B cell (primary cell): ENCODE results near the gene CUL1. TPM values are rescaled to one million over a fixed set of nuclear protein-coding genes. Genes with fewer than 3 reads are reported as not detected.

ENCODE experiments used
- ATAC-seq: fragments of 200-7000 bp; cut with Tn5 transposase; one replicate; pipeline ENCODE4 v1.10.0; 2021; ENCODE audit warnings: low read depth, mild to moderate bottlenecking, moderate number of reproducible peaks, moderate library complexity
- CTCF ChIA-PET: fragments of 350-600 bp; sonication (Branson Sonifier 250); formaldehyde crosslinking; loops from one replicate; lab custom pipeline; 2021; ENCODE audit warnings: antibody characterized with exemption, inconsistent platforms; lab: Charles Lee
- POLR2A ChIA-PET: fragments of 350-600 bp; sonication (Branson Sonifier 250); formaldehyde crosslinking; loops from one replicate; lab custom pipeline; 2021; ENCODE audit warnings: antibody characterized with exemption; lab: Charles Lee
- DNase-seq: peaks from one replicate; pipeline ENCODE4 v3.0.0; 2013
- H2AFZ ChIP-seq: 2 replicates; pipeline ENCODE4 v1.6.1; 2012; ENCODE audit warnings: mild to moderate bottlenecking, low read depth, low read length; ENCODE audit not compliant: insufficient read depth, poor library complexity, severe bottlenecking
- H3K27ac ChIP-seq, 2 donors: 1 replicate in 1 of 2; 2 replicates in 1 of 2; pipeline ENCODE4 v1.5.1; 2012 to 2013; ENCODE audit warnings: low read length in 2 of 2, mild to moderate bottlenecking in 2 of 2, moderate library complexity in 1 of 2
- H3K27me3 ChIP-seq, 4 experiments: fragments of 200-600 bp in 1 of 4; sonication (generic) in 1 of 4; replicated peaks in 1 of 4; 1 replicate in 2 of 4; 2 replicates in 2 of 4; pipeline versions ENCODE4 v1.6.1 to v1.7.0; 2013 to 2016; ENCODE audit warnings: low read length in 3 of 4, mild to moderate bottlenecking in 2 of 4, mixed read lengths in 1 of 4, moderate library complexity in 1 of 4; ENCODE audit not compliant: insufficient read depth in 4 of 4, control insufficient read depth in 3 of 4; ENCODE audit errors: control extremely low read depth in 1 of 4
- H3K36me3 ChIP-seq, 2 experiments: replicated peaks in 1 of 2; 1 replicate in 1 of 2; 2 replicates in 1 of 2; pipeline versions ENCODE4 v1.6.1 to v1.7.1; 2013; ENCODE audit warnings: low read length in 1 of 2; ENCODE audit not compliant: insufficient read depth in 2 of 2, control insufficient read depth in 1 of 2; ENCODE audit errors: control extremely low read depth in 1 of 2, extremely low read depth in 1 of 2
- H3K4me1 ChIP-seq, 2 donors: fragments of 200-600 bp in 1 of 2; sonication (generic) in 1 of 2; 1 replicate in 1 of 2; 2 replicates in 1 of 2; pipeline versions ENCODE4 v1.5.1 to v1.6.1; 2013 to 2017; ENCODE audit warnings: low read length in 2 of 2; ENCODE audit not compliant: control insufficient read depth in 2 of 2, insufficient read depth in 2 of 2
- H3K4me2 ChIP-seq: replicated peaks from 2 replicates; pipeline ENCODE3; 2012; ENCODE audit warnings: mild to moderate bottlenecking, low read depth, low read length; ENCODE audit not compliant: poor library complexity, severe bottlenecking
- H3K4me3 ChIP-seq, 5 experiments: fragments of 200-600 bp in 1 of 5; sonication (generic) in 1 of 5; 1 replicate in 3 of 5; 2 replicates in 2 of 5; pipeline versions ENCODE4 v1.5.1 to v1.7.0; 2011 to 2016; ENCODE audit warnings: low read length in 4 of 5, mild to moderate bottlenecking in 4 of 5, low read depth in 2 of 5, control low read depth in 1 of 5, moderate library complexity in 1 of 5; ENCODE audit not compliant: insufficient read depth in 1 of 5; ENCODE audit errors: control extremely low read depth in 1 of 5, extremely low read depth in 1 of 5
- H3K79me2 ChIP-seq: fragments of 200-600 bp; sonication (generic); one replicate; pipeline ENCODE4 v1.6.0; 2016; ENCODE audit warnings: low read length; ENCODE audit not compliant: control insufficient read depth, insufficient read depth
- H3K9ac ChIP-seq: fragments of 200-600 bp; sonication (generic); 2 replicates; pipeline ENCODE4 v1.6.1; 2017; ENCODE audit warnings: mild to moderate bottlenecking, low read length, moderate library complexity
- H3K9me3 ChIP-seq, 3 donors: one replicate each; pipeline versions ENCODE4 v1.6.1 to v1.7.1; 2013; ENCODE audit warnings: low read length in 2 of 3; ENCODE audit not compliant: control insufficient read depth in 2 of 3, insufficient read depth in 1 of 3; ENCODE audit errors: control extremely low read depth in 1 of 3
- H4K20me1 ChIP-seq: 2 replicates; pipeline ENCODE4 v1.6.0; 2012; ENCODE audit warnings: mild to moderate bottlenecking, low read length; ENCODE audit not compliant: insufficient read depth, control insufficient read depth, poor library complexity, severe bottlenecking
- H3K27ac Mint-ChIP-seq: one replicate; pipeline ENCODE4 v1.8.0; 2021; ENCODE audit warnings: mixed read lengths
- H3K27me3 Mint-ChIP-seq: one replicate; pipeline ENCODE4 v1.8.0; 2021; ENCODE audit warnings: mixed read lengths
- H3K4me1 Mint-ChIP-seq: one replicate; pipeline ENCODE4 v1.8.0; 2021; ENCODE audit warnings: mixed read lengths
- H3K4me3 Mint-ChIP-seq: one replicate; pipeline ENCODE4 v1.8.0; 2021; ENCODE audit warnings: mixed read lengths
- H3K9me3 Mint-ChIP-seq: one replicate; pipeline ENCODE4 v1.8.0; 2022; ENCODE audit warnings: mixed read lengths; ENCODE audit not compliant: insufficient read depth
- EZH2 ChIP-seq: IDR thresholded peaks from 2 replicates; pipeline ENCODE4 v1.6.1; 2012; ENCODE audit warnings: borderline replicate concordance, low read depth, mild to moderate bottlenecking, moderate library complexity, low read length; ENCODE audit not compliant: insufficient read depth, poor library complexity, severe bottlenecking
- WGBS: methylation state at CpG from one replicate; pipeline ENCODE4 v1.1.5; 2013; ENCODE audit warnings: missing lambda C conversion rate; ENCODE audit not compliant: insufficient coverage; 5-methylcytosine and 5-hydroxymethylcytosine counted together
- intact Hi-C: fragments of 100-400 bp; cut with micrococcal nuclease; formaldehyde crosslinking; loops from one replicate; pipeline ENCODE4 v1.10.0; 2022
- polyA plus RNA-seq: library from polyadenylated mRNA; depleted of rRNA; stranded (reverse); fragments of >200 nt; gene quantifications from 2 replicates; pipeline ENCODE4 v1.2.3, GENCODE V29; 2012
- total RNA-seq, 2 donors: library from RNA; stranded (reverse); fragments of 120-200 nt in 1 of 2; gene quantifications; 1 replicate in 1 of 2; 2 replicates in 1 of 2; pipeline versions ENCODE4 v1.2.3 to v1.2.4, GENCODE V29; 2013 to 2022
- TF ChIP-seq, protein P1 (sequence below): fragments of 200-600 bp; IDR thresholded peaks from one replicate; pipeline ENCODE4 v1.8.0; 2022; ENCODE audit warnings: antibody characterized with exemption, mild to moderate bottlenecking

Gene CUL1
- total and polyA plus RNA-seq, 2 donors (not counting 1 experiment from before 2014, with no cell fraction given) = 26.9 to 51.1 TPM

DNA sequence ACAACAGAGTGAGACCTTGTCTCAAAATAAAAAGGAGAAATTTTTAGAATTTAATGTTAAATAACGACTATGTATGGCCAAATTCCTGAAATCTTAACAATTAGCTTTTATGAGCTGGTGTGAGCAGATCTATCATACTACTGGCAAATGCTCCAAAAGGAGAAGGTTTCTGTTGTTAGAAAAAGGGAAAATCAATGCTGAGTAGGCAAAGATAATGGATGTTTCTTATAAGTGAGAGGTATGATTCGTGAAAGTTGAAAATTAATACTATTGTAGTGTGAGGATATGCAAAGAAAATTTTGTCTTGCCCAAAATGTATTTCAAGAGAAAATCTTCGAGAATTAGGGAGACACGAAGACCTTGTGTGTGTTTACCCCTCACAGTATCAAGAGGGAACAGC lies 40.8 kb upstream of the CUL1 start:
- no peak for DNase-seq
- Mint-ChIP-seq H3K27me3 (no peaks in the 10 kb centered on the region), H3K4me3 (no peak overlapping the region), H3K4me1 (no peaks in the 10 kb centered on the region), H3K9me3 (no peaks in the 10 kb centered on the region), H3K27ac (no peak overlapping the region)
- H3K36me3 ChIP-seq = no peaks in the 10 kb centered on the region
- H3K9me3 ChIP-seq = no peaks in the 10 kb centered on the region
- WGBS = 94% methylated on average over 2 of the region's 4 CpGs
- H3K4me3 ChIP-seq = no peak overlapping the region
- no peaks in the 10 kb centered on the region for H3K27me3 ChIP-seq
- ChIA-PET POLR2A (no interaction called here), CTCF (no interaction called here)
- H3K9ac ChIP-seq = no peak overlapping the region
- no peak overlapping the region for H3K27ac ChIP-seq
- H3K4me1 ChIP-seq = no peaks in the 10 kb centered on the region
- ATAC-seq = no peak
- H3K79me2 ChIP-seq = no peaks in the 10 kb centered on the region
- H4K20me1 ChIP-seq = no peaks in the 10 kb centered on the region
- H2AFZ ChIP-seq = no peak overlapping the region
- TF ChIP-seq EZH2 = no peak
- TF ChIP-seq, protein P1, sequence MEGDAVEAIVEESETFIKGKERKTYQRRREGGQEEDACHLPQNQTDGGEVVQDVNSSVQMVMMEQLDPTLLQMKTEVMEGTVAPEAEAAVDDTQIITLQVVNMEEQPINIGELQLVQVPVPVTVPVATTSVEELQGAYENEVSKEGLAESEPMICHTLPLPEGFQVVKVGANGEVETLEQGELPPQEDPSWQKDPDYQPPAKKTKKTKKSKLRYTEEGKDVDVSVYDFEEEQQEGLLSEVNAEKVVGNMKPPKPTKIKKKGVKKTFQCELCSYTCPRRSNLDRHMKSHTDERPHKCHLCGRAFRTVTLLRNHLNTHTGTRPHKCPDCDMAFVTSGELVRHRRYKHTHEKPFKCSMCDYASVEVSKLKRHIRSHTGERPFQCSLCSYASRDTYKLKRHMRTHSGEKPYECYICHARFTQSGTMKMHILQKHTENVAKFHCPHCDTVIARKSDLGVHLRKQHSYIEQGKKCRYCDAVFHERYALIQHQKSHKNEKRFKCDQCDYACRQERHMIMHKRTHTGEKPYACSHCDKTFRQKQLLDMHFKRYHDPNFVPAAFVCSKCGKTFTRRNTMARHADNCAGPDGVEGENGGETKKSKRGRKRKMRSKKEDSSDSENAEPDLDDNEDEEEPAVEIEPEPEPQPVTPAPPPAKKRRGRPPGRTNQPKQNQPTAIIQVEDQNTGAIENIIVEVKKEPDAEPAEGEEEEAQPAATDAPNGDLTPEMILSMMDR = no peak
- intact Hi-C loops = no loop called here
- no peak overlapping the region for H3K4me2 ChIP-seq

DNA sequence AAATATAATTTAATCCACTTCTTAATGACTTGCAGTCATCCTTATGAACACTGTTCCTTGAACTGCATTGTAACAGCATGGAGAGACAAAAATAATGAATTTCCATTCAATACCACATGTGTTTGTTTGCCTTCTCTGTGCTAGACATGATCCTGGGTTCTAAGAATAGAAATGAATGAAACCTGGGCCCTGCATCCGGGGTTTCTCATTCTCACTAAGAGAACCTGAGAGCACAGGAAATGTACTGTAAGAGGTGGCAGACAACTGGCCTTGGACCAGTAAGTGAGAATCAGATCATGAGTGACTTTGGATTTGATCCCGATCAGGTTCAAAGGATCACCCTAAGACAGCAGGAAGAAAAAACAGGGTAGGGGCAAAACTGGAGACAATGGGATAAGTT lies 37.2 kb upstream of the CUL1 start:
- no peaks in the 10 kb centered on the region for H3K4me1 Mint-ChIP-seq
- CTCF ChIA-PET = no interaction called here

More for the DNA sequence above, 37.2 kb upstream of the CUL1 start:
- no peak for ATAC-seq
- Mint-ChIP-seq H3K4me3 (no peak overlapping the region), H3K27me3 (no peaks in the 10 kb centered on the region), H3K27ac (no peak overlapping the region), H3K9me3 (no peaks in the 10 kb centered on the region)
- Histone ChIP-seq H3K27ac (no peak overlapping the region), H3K79me2 (no peaks in the 10 kb centered on the region), H3K27me3 (no peaks in the 10 kb centered on the region), H3K4me1 (no peaks in the 10 kb centered on the region), H3K9me3 (no peaks in the 10 kb centered on the region), H3K9ac (no peak overlapping the region), H3K36me3 (no peaks in the 10 kb centered on the region), H4K20me1 (no peaks in the 10 kb centered on the region), H3K4me2 (no peak overlapping the region), H3K4me3 (no peak overlapping the region), H2AFZ (no peak overlapping the region)
- intact Hi-C loops = no loop called here
- no CpG with 5 or more reads among the region's 2 CpGs for WGBS
- no peak for TF ChIP-seq EZH2
- TF ChIP-seq, protein P1 = no peak
- POLR2A ChIA-PET = no interaction called here
- no peak for DNase-seq
